GM21423 (cell line): ENCODE results near the gene RNF38.
"Not testable (repeated sequence)": the region's sequence is repeated elsewhere in the genome, so short reads cannot be mapped to it uniquely, and the experiment has no call there.

ENCODE experiments used
- ATAC-seq: cut with Tn5 transposase; IDR thresholded peaks from one replicate; pipeline ENCODE4 v1.9.1; 2021; ENCODE audit warnings: mild to moderate bottlenecking, moderate library complexity; ENCODE audit not compliant: unreplicated experiment

RNF38 gene

DNA sequence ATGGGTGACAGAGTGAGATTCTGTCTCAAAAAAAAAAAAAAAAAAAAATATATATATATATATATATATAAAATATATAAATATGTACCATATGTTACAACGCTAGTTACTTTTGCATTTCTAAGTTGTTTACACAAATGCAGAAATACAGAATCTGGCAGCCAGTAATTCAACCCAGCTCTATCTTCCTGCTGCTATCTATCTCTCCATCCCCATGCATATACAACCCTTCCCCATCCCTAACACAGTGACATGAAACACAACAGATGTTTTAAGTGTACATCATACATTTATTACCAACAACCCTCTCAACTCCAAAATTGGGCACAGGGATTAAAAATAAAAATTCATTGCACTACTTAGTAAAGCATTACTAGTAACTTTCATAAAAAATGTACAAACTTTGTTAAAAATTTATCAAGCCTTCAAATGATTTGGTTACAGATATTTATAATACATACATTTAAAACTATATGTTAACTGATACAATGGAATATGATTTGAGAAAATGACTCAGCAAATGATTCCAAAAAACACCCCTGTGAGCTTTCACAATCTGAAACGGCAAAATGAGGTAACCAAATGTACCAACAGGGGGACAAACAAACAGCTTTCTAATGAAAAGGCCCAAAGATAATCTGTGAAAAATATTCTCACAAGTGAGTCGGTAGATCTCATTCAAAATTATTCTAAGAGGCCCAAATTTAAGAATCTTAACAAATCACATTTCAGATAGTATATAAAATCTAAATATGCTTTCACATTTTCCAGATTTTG lies 63.8 kb downstream of the RNF38 start:
- ATAC-seq: no peak

DNA sequence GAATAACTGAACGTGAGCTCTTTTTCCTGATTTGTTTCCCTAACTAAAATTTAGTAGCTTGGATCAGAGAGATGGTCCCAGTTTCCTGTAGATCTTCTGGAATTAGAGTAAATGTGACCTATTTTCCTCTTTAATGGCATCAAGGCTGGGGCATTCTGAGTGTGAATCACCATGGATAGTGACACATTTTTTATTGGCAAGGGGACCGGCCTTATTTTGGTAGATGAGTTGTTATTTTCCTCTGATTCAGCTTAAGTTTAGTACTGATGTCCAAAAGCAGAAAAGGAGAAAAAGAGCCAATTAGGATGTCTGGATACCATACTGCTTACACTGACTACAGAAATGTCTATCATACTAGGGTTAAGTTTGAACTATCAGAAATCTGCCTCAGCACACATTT lies 68.1 kb downstream of the RNF38 start:
- no peak for ATAC-seq

DNA sequence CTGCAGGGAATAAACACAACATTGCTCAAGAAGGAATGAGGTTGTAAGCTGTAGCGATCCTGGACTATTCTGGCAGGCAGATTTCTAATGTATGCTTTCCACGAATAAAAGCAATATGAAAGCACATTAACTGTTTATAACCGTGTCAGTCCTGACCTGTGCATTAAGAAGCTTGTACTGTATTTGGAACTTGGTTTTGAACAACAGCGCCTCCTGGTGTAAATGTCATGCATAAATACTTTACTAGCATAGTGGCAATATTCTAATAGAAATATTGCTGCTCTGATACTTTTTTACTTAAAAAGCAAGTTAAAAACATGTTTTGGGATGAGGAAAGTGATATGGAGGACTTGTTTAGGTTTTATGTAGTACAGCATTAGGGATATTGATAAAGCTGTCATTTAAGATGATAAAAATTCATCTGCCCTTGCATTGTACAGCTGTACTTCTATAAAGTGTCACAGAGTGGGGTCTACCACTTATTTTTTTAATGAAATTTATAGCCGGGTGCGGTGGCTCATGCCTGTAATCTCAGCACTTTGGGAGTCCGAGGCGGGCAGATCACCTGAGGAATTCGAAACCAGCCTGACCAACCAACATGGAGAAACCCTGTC lies 71.2 kb downstream of the RNF38 start:
- ATAC-seq: no peak

DNA sequence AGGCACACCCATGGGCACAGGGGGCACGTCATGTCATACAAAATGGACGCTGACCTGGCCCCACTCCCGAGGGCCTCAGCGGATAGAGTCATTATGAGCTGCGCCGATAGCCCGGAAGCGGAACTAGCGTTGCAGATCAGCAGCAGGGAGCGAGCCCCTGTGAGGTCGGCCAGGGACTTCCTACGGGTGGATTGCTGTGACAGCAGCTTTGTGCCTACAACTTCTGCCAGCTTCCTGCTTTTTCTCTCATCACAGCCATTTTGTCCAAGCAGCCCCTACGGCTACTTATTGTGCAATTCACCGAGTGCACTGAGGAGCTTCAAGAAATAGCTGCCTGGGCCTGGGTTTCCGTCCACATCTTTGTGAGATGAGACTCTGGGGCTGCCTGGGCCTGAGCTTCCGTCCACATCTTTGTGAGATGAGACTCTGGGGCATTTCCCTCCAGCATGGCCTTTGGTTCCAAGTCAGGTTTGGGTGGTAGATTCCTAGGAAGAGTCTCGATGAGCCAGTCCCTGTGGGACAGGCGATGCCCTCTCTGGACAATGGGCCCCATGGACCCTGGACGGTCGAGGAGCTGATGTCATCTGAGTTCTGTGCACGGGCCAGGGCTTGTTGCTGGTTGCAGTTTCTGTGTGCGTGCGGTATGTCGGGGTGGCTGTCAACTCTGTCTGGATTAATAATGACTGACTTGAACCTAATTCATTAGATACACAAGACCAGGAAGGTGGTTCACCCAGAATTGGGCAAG lies 74.8 kb downstream of the RNF38 start:
- no peak for ATAC-seq

DNA sequence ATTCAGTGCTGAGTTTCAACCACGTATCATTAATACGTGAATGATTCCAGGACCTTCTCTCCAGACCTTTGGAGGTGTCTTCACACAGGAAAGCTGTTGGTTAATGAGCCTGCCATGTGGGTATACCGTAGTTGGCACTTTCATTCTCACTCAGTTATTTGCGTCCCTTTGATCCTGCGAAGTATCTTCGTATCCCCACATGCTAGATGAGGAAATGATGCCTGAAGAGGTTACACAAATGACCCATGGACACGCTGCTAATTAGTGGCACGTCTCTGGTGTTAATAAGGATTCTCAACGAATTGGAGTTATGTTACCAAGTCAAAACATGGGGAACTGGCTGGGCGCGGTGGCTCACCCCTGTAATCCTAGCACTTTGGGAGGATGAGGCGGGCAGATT lies 76.1 kb downstream of the RNF38 start:
- ATAC-seq: no peak

DNA sequence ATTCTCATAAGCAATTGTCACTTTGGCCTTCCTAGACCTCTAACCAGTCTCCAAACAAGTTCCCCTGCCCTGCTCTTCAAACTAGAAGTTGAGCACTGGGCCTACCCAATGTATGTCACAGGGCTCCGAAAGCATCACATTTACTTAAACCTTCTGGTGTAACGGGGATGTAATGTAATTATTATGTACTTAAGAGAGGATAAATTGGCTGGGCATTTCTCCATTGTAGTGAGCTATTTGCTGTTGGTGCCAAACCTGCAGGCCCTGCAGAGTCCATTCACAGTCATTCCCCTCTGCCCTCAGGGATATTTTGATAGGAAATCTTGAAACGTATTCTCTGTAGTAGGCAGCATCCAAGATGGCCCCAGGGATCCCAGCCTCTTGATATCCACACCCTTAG lies 77.6 kb downstream of the RNF38 start:
- no peak for ATAC-seq

DNA sequence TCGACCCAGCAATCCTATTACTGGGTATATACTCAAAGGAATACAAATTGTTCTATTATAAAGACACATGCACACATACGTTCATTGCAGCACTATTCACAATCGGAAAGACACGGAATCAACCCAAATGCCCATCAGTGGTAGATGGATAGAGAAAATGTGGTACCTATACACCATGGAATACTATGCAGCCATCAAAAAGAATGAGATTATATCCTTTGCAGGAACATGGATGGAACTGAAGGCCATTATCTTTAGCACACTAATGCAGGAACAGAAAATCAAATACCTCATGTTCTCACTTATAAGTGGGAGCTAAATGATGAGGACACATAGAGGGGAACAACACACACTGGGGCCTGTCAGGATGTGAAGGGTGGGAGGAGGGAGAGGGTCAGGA lies 78.2 kb downstream of the RNF38 start:
- ATAC-seq: not testable (repeated sequence)

DNA sequence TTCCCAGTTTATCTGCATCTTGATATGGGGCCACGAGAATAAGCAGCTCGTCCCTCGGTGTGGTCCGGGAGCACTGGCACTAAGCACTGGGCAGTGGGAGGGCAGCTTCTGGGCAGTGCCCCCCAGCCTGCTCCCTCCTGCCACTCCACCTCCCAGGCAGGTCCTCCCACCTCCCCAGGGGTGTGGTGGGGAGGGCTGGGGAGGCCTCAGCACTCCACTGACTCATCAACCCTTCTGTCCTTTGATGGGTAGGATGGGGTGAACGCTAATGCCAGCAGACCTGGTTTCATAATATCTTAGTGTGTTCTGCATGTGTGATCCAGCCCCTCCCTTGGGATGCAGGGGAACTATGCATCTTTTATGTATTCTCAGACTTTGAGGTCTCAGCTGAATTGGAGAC lies 79.6 kb downstream of the RNF38 start:
- no peak for ATAC-seq

DNA sequence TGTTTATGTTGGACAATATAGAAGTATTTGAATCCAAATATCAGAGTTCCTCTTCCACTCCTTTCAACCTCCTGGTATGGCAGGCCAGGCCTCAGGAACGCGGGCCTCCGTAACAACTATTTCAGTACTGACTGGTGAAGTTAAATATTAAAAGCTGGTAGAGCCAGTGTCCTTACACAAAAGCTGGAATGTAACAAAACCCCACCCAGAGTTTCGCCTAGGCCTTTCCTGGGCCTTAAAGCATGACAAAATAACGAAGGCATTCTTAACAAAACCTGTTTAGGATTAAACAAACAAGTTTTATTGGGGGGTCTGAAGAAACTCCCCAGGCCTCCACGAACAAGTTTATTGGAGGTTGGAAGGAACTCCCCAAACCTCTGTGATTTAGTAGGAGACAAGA lies 80.3 kb downstream of the RNF38 start:
- no peak for ATAC-seq

DNA sequence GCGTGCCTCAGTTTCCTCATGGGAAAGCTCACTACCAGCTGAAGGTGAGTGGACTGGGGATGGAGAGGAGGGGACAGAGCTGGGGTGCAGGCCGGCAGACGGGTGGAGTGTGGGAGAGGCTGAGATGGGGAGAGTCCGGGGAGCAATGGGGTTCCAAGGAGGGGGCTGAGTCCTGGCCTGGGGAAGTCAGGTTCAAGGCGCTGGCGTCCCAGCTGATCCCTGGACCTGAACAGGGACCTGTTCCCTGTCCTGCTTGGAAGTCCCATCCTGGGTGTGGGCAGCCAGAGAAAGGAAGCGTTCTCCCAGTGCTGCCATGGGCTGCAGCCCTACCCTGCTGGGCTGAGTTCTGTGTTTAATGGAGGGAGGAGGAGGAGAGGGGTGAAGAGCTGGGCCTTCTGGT lies 80.9 kb downstream of the RNF38 start:
- ATAC-seq: no peak

DNA sequence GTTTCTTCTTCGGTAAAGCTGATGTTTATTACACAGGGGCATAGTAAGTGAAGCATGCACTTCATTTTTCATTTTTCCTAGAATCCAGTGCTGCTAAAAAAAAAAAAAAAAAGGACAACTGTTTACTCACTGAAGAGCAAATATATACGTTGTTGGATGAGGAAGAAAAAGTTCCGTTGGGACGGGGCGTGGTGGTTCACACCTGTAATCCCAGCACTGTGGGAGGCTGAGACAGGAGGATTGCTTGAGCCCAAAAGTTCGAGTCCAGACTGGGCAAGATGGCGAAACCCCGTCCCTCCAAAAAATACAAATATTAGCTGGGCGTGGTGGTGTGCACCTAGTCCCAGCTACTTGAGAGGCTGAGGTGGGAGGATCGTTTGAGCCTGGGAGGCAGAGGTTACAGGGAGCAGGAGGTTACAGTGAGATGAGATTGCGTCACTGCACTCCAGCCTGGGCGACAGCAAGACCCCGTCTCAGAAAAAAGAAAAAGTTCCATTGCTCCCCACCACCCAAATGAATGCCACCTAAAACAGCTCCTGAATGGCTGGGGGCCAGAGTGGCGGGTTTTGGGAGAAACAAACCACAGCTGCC lies 81.8 kb downstream of the RNF38 start:
- ATAC-seq: no peak

DNA sequence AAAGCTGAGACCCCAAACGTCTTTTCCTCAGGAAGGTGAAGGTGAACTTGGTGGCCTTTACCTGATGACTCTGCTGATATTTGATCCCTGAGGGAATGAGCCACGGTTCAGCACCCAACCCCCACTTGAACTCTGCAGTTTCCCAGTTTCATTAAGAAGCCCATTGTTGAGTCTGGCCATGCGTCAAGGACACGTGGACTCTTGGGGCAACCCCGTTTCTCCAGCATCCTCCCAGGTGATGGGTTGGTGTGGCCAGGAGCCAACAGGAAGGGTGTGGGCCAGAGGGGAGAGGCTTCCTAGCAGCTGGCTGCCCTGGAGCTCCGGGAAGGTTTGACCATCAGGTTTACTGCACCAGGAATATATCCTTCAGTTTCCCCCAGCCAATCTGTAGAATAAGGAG lies 82.3 kb downstream of the RNF38 start:
- ATAC-seq: no peak

DNA sequence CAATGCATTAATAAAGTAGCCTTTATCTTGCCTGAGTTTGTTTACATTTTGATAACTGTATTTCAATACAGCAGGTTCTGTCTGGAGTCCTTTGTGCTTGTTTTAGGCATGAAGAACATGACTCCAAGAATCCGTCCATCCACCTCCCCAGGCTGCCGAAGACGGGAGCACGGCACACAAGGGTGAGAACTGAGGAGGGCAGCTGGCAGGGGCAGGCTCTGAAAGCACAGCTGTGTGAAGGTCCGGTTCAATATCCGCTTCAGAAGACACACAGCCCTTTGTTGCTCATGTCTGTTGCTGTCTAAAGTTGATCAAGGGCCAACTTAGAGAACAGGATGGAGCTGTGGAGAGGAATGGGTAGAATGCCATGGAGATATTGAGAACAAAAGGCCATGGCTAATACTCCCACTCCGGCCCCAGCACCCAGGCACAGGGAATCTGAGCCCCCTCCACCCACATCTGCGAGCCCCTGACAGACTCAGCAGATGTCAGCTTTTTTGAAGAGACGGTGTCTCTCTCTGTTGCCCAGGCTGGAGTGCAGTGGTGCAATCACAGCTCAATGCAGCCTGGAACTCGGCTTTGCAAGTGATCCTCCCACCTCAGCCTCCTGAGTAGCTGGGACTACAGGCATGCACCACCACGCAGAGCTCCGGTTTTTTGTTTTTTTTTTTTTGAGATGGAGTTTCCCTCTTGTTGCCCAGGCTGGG lies 83.3 kb downstream of the RNF38 start:
- ATAC-seq: no peak

DNA sequence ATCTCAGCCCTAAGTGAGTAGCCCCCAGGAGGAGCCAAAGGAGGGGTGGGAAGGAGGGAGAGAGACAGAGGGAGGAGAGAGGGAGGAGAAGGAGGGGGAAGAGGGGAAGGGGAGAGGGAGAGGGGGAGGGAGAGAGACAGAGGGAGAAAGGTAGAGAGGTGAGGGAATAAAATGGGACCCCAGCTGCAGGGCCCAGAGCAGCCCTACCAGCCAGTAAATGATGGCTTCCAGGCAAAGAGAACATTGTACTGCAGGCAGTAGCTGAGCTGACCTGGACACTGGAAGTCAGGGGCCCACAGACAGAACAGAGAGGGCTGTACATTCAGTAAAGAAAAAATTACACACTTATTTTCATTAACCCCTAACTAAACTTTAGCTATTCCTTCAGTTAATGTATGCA lies 84.0 kb downstream of the RNF38 start:
- ATAC-seq: no peak

DNA sequence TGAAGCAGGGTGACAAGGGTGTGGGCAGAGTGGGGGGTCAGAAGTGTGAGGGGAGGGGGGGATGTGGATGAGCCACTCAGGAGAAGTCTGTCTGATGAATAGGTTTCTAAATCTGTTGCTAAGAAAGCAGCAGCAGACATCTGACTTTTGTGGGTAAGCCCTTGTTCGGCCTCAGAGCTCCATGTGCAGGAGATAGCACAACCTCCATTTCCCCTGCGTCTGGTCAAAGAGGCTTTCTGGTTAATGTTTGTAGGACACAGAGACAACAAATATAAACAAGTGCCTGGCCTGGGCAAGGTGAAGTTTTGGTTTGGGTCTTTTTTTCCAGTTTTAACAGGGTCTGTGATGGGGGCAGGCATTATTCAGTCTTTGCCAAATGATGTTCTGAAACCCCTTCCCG lies 84.8 kb downstream of the RNF38 start:
- no peak for ATAC-seq

DNA sequence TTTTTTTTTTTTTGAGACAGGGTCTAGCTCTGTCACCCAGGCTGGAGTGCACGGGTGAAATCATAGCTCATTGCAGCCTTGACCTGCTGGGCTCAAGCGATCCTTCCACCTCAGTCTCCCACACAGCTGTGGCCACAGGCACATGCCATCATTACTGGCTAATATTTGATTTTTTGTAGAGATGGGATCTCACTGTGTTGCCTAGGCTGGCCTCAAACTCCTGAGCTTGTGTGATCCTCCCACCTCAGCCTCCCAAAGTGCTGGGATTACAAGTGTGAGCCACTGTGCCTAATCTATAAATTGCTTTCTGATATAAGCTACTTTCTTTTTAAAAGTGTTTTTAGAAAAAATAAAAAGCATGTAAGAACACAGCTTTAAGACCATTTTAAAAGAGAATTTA lies 85.3 kb downstream of the RNF38 start:
- ATAC-seq: no peak

DNA sequence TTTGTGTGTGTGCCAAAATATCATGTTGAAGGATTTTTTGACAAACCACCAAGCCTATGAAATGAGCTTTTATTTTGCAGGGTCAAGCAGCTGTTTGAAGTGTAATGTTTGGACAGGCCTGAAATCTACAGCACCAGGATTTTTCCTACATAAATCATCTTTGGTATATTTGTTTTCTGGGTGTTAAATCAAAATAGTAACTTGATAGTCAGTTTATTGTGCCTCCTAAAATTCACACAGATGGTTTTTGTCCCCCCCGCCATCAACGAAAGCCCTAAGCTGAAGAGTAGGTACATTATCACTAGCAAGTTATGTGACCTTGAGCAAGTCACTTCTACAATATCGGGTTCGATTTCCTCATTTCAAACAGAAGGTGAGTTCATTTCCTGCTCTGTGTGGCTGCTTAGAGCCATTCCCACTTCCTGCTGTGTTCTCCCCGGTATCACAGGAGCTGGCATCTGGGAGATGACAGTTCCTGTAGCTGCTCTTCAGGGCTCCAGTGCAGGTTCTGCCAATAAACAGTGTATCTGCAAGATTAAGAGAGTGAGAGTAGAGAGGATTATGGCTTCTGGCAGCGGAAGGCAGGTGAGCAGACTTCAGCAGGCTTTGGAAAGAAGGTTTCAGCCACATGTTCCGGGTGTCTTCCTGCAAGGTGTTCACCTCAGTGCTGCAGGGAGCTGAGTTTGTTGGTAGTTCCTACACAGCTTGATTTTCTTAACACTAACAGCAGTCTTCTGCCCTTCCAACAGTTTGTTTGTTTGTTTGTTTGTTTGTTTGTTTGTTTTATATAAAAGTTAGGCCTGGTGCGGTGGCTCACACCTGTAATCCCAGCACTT lies 93.4 kb downstream of the RNF38 start:
- no peak for ATAC-seq

DNA sequence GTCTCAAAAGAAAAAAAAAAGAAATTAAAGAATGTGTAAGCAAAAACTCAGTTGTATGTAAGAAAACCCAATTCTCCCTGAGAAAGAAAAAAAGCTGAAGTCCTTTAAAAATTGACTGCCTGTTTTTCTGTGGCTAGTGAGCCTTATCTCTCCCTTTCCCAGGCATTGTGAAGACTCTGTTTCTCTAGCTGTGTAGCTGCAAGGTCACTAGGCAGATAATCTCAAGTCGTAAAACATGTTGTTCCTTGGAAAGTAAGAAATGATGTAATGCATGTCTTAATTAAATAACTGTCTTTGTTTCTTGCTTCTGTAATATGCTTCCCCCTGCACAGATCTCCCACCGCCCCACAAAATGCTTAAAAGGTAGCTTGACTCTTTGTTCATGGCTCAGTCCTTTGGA lies 95.7 kb downstream of the RNF38 start:
- ATAC-seq: not testable (repeated sequence)

DNA sequence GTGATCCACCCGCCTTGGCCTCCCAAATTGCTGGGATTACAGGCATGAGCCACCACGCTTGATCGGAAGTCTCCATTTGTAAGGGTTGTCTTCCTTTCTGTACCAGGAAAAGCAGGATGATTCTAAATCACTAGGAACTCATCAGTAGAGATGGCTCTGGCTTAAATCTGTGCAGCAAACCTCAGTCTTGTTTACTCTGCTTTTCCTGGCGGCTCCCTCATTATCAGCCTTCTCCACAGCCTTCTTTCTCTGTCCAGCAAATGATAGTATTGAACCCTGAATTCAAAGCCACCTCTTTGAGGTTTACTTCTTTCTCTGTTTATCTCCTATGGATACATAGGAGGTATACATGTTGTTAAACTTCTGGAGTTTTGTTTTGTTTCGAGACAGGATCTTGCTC lies 98.8 kb downstream of the RNF38 start:
- no peak for ATAC-seq

DNA sequence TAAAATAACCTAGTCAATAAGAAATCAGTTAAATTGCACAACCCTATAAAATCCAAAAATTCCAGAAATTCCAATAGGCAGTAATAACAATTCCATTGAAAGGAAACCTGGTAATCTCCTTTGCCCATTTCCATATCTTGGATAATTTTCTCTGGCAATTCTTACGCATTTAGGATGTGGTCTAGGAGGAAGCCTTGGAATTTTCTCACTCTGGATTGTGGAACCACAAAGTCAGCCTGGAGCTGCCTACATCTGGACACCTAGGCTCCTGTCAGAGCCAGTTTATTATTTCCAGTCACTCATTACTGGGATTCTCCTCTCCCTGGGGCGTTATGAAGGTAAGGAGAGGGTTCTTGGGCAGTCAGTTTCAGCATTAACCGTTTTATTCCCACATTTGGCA lies 101.5 kb downstream of the RNF38 start:
- no peak for ATAC-seq
